GM13977 (cell line): ENCODE measurements around the gene PXN.

ENCODE experiments used
- DNase-seq: peaks from one replicate; pipeline ENCODE4 v3.0.0; 2012; ENCODE audit warnings: low spot score
- CTCF ChIP-seq: IDR thresholded peaks from 2 replicates; pipeline ENCODE4 v1.5.1; 2012; ENCODE audit warnings: mild to moderate bottlenecking, control low read depth; ENCODE audit not compliant: insufficient read depth; ENCODE audit errors: extremely low read depth, missing control alignments
- in situ Hi-C: fragments of 300-500 bp; cut with MboI; formaldehyde crosslinking; loops from one replicate; pipeline ENCODE4 v1.12.0; 2022; ENCODE audit warnings: low sequenced_read_pairs, low pct_unique_long_range_greater_than_20kb, mixed read lengths, inconsistent platforms; ENCODE audit not compliant: unreplicated experiment

PXN gene

GRCh38 chr12:120229487-120230325, 35.8 kb downstream of the PXN start:
- in situ Hi-C loops = no loop called here
- DNase-seq = no peak
- TF ChIP-seq CTCF = no peak

- in situ Hi-C loops = no loop called here
- no peak for TF ChIP-seq CTCF
- DNase-seq = no peak
These were observed 36.5 kb downstream of the PXN start for GRCh38 chr12:120229071-120229486.

GRCh38 chr12:120228291-120229070, 37.0 kb downstream of the PXN start:
- peak; percentile 92 for DNase-seq
- in situ Hi-C loops = no loop called here

GRCh38 chr12:120228041-120228290, 37.6 kb downstream of the PXN start:
- in situ Hi-C loops = no loop called here
- TF ChIP-seq CTCF = peak; percentile 5
- no peak for DNase-seq

More at GRCh38 chr12:120228291-120229070, 37.0 kb downstream of the PXN start:
- TF ChIP-seq CTCF = peak; percentile 96

GRCh38 chr12:120227233-120228040, 38.1 kb downstream of the PXN start:
- in situ Hi-C loops = no loop called here
- TF ChIP-seq CTCF = no peak
- DNase-seq = no peak

GRCh38 chr12:120225852-120226640, 39.5 kb downstream of the PXN start:
- DNase-seq = peak; percentile 63
- TF ChIP-seq CTCF = peak; percentile 27
- in situ Hi-C loops = no loop called here
